Embryonic facial prominence (tissue), 1 donor: Measurements from ENCODE around the gene CCDC33.

Experiments
- DNase-seq: peaks from one replicate; pipeline ENCODE4 v3.0.0-alpha.2; 2016; ENCODE audit errors: extremely low spot score

CCDC33 gene

GRCh38 chr15:74235962-74236361 lies at the start of gene CCDC33:
TSS of gene CCDC33 (plus strand) at chr15:74236326. CDS start at chr15:74236720, 394 bp downstream.
- no peak for DNase-seq

GRCh38 chr15:74188216-74188615 lies 47.9 kb upstream of the CCDC33 start:
- no peak for DNase-seq

GRCh38 chr15:74191798-74192197 lies 44.3 kb upstream of the CCDC33 start:
- no peak for DNase-seq

- no peak for DNase-seq
Observed at GRCh38 chr15:74192751-74193150, 43.4 kb upstream of the CCDC33 start.

GRCh38 chr15:74193299-74193718 lies 42.8 kb upstream of the CCDC33 start:
- no peak for DNase-seq

- DNase-seq: no peak
Observed at GRCh38 chr15:74193905-74194304, 42.2 kb upstream of the CCDC33 start.

- no peak for DNase-seq
Observed at GRCh38 chr15:74194572-74195559, 41.3 kb upstream of the CCDC33 start.

DNA sequence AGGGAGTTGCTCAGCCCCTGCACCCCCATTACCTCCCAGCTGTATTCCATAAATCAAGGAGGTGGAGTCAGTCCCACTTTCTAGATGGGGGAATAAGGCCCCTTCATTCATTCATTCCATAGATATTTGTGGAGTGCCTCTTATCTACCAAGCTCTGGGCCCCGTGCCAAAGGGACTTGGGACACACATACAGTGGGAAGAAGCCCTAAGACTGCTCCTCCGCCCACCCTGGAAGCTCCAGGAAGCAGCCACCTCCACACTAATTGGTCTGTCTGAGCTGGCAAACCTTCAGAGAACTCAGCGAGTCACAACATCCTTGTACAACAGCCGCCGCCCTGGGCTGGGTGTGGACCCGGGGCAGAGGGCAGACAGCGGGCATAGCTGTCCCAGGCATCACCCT lies 40.0 kb upstream of the CCDC33 start:
- no peak for DNase-seq

DNA sequence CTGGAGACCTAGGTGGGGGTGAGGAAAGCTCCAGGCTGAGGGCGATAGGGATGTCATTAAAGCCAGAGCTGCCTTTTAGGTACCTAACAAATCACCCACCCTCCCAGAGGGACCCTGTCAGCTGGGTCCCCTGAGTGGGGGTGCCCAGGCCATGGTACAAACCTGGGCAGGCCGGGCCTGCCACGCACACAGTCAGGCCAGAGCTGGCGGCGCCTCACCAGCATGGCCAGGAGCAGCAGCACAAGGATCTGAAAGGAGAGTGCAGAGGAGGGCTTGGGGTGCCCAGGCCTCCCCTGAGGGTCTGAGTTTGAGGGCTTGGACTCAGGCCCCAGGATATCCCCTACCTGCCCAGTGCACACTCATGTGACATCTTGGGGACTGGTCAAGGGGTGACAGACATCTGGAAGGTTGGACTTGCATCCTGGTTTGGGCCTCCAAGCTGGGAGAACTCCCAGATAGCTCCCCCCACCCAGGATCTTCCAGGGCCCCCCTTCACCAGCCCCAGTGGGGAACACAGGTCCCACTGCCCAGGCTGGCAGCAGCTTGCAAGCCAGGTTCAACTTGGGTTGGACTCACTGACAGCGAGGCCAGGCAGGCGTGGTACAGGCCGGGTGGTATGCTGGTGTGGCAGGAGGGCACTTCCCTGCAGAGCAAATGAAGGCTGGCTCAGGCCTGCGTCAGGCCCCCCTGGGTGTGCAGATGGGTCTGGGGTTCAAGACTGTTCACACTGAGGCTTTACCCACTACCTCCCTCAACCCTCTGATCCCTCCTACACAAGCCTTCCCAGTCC lies 38.8 kb upstream of the CCDC33 start:
- no peak for DNase-seq

GRCh38 chr15:74199297-74199652 lies 36.9 kb upstream of the CCDC33 start:
- no peak for DNase-seq

DNA sequence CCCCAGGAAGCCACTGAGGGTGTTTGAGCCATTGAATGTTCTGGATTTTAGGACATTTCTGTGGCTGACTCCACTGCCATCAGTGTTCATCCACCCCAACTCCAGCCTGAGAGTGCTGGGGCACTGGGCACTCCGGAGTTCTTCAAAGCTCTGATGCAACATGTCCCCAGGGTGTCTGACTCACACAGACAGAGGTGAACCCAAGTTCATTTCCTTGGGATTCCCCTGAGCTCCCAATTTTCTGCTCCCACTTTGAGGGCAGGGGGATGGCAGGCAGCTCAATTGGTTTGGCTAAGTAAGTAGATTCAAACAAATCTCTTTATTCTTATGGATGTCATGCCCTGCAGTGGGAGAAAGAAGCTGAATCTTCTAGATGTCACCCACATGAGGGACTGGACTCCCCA lies 35.7 kb upstream of the CCDC33 start:
- DNase-seq: no peak

- DNase-seq: no peak
Observed at GRCh38 chr15:74200871-74201419, 35.2 kb upstream of the CCDC33 start.

GRCh38 chr15:74201710-74202420 lies 34.3 kb upstream of the CCDC33 start:
- DNase-seq: no peak

GRCh38 chr15:74202452-74203401 lies 33.4 kb upstream of the CCDC33 start, which contains the start of gene STRA6:
TSS of gene STRA6 (minus strand) at chr15:74202787. CDS start at chr15:74202267, 520 bp downstream.
- DNase-seq: no peak

- DNase-seq: no peak
Observed at GRCh38 chr15:74203914-74204431, 32.2 kb upstream of the CCDC33 start.

GRCh38 chr15:74205582-74205947 lies 30.6 kb upstream of the CCDC33 start:
- DNase-seq: no peak

DNA sequence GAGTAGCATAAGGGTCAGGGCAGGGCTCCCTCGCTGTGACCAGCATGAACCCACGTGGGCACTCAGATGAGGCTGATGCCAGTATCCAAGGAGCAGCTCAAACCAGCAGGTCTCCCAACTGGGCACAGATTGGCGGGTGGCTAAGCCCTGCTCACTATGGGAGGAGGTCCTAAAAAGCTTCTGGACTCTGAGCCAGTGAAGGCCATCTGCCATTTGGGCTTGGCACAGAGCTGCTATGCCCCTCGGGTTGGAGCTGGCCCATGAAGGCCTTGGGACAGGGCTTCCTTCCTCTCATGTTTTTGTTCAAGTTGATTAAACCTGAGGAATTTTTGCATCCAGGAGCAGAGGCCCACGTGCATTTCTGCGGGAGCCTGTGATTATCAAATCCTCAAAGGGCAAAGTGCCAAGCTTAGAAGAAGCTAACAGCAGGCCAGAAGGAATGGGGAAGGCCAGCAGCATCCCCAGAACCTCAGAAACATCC lies 29.3 kb upstream of the CCDC33 start:
- DNase-seq: no peak

DNA sequence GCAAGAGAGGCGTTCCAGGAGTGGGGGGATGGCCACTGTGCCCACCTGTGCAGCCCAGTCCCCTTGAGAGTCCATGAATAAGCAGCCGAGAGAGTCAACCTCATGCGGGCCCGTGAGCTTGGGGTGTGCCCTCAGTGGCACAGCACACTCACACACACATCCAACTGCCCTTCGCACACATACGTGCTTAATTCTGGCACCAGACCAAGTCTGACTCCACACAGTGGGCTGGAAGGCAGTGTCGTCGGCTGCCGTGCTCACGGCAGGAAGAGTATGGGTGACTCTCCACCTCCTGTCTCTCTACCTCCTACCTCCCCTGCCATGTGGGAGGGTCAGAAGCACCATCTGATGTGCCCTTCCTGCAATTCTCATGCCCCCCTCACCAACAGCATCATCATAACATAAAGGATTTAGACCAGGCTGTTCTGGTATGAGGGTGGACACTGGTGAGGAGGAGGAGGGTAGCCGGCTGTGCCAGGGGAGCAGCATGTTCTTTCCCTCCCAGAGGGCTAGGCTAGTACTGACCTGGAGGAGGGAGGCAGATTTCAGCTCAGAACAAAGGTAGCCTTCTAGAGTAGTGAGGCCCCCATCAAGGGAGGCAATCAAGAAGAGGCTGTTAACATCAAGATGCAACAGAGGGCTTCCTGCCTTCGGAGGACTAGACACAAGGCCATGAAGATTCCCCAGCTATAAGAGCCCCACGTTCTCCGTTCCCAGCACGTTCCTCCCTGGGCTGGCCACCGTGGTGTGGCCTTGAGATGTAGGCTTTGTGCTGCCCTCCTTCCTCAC lies 28.3 kb upstream of the CCDC33 start:
- no peak for DNase-seq

- DNase-seq: no peak
Observed at GRCh38 chr15:74208496-74208895, 27.6 kb upstream of the CCDC33 start.
